Prostate gland (tissue), 2 donors: ENCODE measurements around the gene COX8C. TPM values are rescaled to one million over a fixed set of nuclear protein-coding genes. Genes with fewer than 3 reads are reported as not detected.

Experiments used
- DNase-seq: peaks from one replicate; pipeline ENCODE4 v3.0.0-alpha.2; 2019; ENCODE audit warnings: low spot score
- H3K27ac ChIP-seq, 2 donors: fragments of 200-600 bp; sonication (generic); 2 replicates each; pipeline ENCODE4 v1.5.1; 2017 to 2019
- H3K27me3 ChIP-seq: fragments of 200-600 bp; sonication (generic); replicated peaks from 2 replicates; pipeline ENCODE4 v1.5.1; 2019; ENCODE audit not compliant: insufficient read depth
- H3K36me3 ChIP-seq, 2 donors: fragments of 200-600 bp; sonication (generic); 1 replicate in 1 of 2; 2 replicates in 1 of 2; pipeline versions ENCODE4 v1.5.1 to v1.8.1; 2017 to 2019
- H3K4me1 ChIP-seq: fragments of 200-600 bp; sonication (generic); replicated peaks from 2 replicates; pipeline ENCODE4 v1.5.1; 2019
- H3K4me3 ChIP-seq, 2 donors: fragments of 200-600 bp; sonication (generic); 2 replicates each; pipeline ENCODE4 v1.5.1; 2017 to 2019
- H3K9me3 ChIP-seq: fragments of 200-600 bp; sonication (generic); 2 replicates; pipeline ENCODE4 v1.5.1; 2017
- POLR2A ChIP-seq: fragments of 450-650 bp; IDR thresholded peaks from one replicate; pipeline ENCODE4 v1.6.1; 2016; ENCODE audit warnings: antibody characterized with exemption, mild to moderate bottlenecking
- POLR2AphosphoS5 ChIP-seq: sonication (generic); formaldehyde crosslinking; IDR thresholded peaks from one replicate; pipeline ENCODE4 v1.6.1; 2017; ENCODE audit warnings: antibody characterized with exemption
- WGBS: methylation state at CpG from one replicate; pipeline ENCODE4 v1.1.5; 2018; 5-methylcytosine and 5-hydroxymethylcytosine counted together
- intact Hi-C: fragments of 100-400 bp; cut with DNase I; formaldehyde crosslinking; loops from one replicate; pipeline ENCODE4 v1.14.2; 2022
- total RNA-seq, 2 donors: library from RNA; depleted of rRNA; stranded (reverse); fragments of >200 nt; gene quantifications; one replicate each; pipeline ENCODE4 v1.1.0, GENCODE V29; 2016
- TF ChIP-seq, protein P1 (sequence below), 4 experiments: fragments of 200-600 bp in 2 of 4; fragments of 450-650 bp in 2 of 4; sonication (generic) in 2 of 4; IDR thresholded peaks; 1 replicate in 3 of 4; 2 replicates in 1 of 4; pipeline ENCODE4 v1.5.1; 2016 to 2019; ENCODE audit warnings: antibody characterized with exemption in 4 of 4, mild to moderate bottlenecking in 2 of 4, moderate library complexity in 2 of 4

Gene COX8C
- total RNA-seq, 2 donors from 2014 or later: 10.8 TPM; not detected in 1

DNA sequence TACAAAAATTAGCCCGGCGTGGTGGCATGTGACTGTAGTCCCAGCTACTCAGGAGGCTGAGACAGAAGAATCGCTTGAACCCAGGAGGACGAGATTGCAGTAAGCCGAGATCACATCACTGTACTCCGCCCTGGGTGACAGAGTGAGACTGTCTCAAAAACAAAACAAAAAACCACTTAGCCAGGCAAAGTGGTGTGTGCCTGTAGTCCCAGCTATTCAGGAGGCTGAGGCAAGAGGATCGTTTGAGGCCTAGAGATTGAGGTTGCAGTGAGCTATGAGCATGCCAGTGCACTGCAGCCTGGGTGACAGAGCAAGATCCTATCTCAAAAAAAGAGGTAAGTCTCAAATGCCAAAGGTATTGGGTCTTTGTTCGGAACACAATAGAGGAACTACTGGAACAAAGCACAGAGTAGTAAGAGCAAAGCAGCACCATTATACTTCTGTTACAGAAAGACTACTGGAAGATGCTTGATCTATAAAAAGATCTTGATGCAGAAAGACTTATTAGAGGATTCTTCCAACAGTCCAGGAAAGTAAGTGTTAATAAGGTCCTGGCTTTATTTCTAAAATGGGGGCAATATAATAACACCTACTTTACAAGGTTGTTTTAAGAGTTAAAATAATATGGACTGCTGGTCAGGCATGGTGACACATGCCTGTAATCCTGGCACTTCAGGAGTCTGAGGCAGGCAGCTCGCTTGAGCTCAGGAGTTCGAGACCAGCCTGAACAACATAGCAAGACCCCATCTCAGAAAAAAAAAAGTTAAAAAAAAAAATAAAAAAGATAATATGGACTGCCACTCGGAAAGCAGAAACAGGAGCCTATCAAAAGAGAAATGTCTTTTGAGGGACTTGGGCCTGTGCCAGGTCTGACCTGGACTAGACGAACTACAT lies 44.0 kb upstream of the COX8C start:
- H3K4me3 ChIP-seq: no peak overlapping the region
- no peak for TF ChIP-seq POLR2A
- TF ChIP-seq POLR2AphosphoS5: no peak
- TF ChIP-seq, protein P1, sequence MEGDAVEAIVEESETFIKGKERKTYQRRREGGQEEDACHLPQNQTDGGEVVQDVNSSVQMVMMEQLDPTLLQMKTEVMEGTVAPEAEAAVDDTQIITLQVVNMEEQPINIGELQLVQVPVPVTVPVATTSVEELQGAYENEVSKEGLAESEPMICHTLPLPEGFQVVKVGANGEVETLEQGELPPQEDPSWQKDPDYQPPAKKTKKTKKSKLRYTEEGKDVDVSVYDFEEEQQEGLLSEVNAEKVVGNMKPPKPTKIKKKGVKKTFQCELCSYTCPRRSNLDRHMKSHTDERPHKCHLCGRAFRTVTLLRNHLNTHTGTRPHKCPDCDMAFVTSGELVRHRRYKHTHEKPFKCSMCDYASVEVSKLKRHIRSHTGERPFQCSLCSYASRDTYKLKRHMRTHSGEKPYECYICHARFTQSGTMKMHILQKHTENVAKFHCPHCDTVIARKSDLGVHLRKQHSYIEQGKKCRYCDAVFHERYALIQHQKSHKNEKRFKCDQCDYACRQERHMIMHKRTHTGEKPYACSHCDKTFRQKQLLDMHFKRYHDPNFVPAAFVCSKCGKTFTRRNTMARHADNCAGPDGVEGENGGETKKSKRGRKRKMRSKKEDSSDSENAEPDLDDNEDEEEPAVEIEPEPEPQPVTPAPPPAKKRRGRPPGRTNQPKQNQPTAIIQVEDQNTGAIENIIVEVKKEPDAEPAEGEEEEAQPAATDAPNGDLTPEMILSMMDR (IDR thresholded peaks at IDR 0.05): no peak
- DNase-seq: no peak
- H3K27ac ChIP-seq: no peak overlapping the region
- intact Hi-C loops: no loop called here
- WGBS: 93% methylated on average over 12 of the region's 12 CpGs
- no peaks in the 10 kb centered on the region for H3K36me3 ChIP-seq
- H3K9me3 ChIP-seq: no peaks in the 10 kb centered on the region
- no peaks in the 10 kb centered on the region for H3K27me3 ChIP-seq
- H3K4me1 ChIP-seq: no peaks in the 10 kb centered on the region

DNA sequence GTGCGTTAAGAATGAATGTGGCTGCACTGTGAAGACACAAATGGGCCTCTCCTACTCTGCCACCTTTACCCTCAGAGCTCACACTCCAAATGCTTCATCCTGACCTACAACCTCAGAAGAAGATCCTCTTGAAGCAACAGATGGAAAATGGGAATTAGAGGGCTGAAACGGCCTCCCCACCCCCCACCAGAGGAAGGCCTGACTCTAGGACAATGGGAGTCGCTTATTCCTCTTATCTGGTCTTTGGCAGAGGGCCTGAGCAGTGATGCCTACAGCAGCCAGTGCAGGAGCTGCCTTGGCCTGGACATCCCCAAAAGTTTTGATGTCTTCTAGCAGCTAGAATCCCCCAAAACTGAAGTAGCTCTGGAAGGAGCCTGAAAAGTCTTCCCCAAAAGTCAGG lies 43.3 kb upstream of the COX8C start:
- no peak for TF ChIP-seq POLR2AphosphoS5
- TF ChIP-seq, protein P1 (IDR thresholded peaks at IDR 0.05): no peak
- no peak for DNase-seq
- Histone ChIP-seq H3K9me3 (no peaks in the 10 kb centered on the region), H3K27me3 (no peaks in the 10 kb centered on the region), H3K36me3 (no peaks in the 10 kb centered on the region), H3K4me1 (no peaks in the 10 kb centered on the region), H3K27ac (no peak overlapping the region), H3K4me3 (no peak overlapping the region)
- 68% methylated on average over 3 of the region's 3 CpGs for WGBS
- intact Hi-C loops: no loop called here

DNA sequence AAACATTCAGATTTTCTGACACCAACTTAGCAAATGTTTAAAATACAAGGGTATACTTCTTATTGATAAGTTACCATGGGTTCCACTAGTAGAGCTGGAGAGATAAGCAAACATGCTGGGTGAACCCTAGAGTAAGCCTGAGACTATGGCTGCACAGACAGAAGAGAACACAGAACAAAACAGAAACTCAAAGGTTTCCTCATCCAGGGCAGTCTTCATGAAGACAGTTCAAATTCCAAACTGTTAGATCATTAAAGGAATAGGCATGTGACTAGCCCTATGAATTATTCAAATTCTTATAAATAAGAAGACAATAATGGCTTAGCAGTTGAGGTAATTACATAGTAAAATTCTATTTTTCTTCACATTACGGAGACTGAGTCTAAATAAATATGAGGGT lies 42.2 kb upstream of the COX8C start:
- no peaks in the 10 kb centered on the region for H3K4me1 ChIP-seq
- intact Hi-C loops: no loop called here
- TF ChIP-seq POLR2AphosphoS5 (no peak), POLR2A (no peak)
- TF ChIP-seq, protein P1 (IDR thresholded peaks at IDR 0.05): no peak
- H3K27ac ChIP-seq: no peak overlapping the region
- no peak overlapping the region for H3K4me3 ChIP-seq
- DNase-seq: no peak
- 97% methylated on average over 1 of the region's 1 CpG for WGBS
- no peaks in the 10 kb centered on the region for H3K9me3 ChIP-seq
- no peaks in the 10 kb centered on the region for H3K36me3 ChIP-seq
- H3K27me3 ChIP-seq: no peaks in the 10 kb centered on the region

GRCh38 chr14:93305725-93306418 lies 41.1 kb upstream of the COX8C start:
- no peaks in the 10 kb centered on the region for H3K4me1 ChIP-seq
- H3K36me3 ChIP-seq: no peaks in the 10 kb centered on the region
- no peak overlapping the region for H3K4me3 ChIP-seq
- H3K27me3 ChIP-seq: no peaks in the 10 kb centered on the region
- H3K9me3 ChIP-seq: no peaks in the 10 kb centered on the region
- TF ChIP-seq, protein P1 (IDR thresholded peaks at IDR 0.05): no peak
- TF ChIP-seq POLR2A: no peak
- no peak for TF ChIP-seq POLR2AphosphoS5
- DNase-seq: no peak
- intact Hi-C loops: no loop called here
- H3K27ac ChIP-seq: no peak overlapping the region
- 84% methylated on average over 6 of the region's 6 CpGs for WGBS
